NK-92 (cell line): ENCODE measurements around the gene SLC35B2.

Experiments
- DNase-seq: peaks from one replicate; lab custom pipeline; 2025; ENCODE audit not compliant: unreplicated experiment; lab: John Stamatoyannopoulos, UW

The SLC35B2 gene, protein sequence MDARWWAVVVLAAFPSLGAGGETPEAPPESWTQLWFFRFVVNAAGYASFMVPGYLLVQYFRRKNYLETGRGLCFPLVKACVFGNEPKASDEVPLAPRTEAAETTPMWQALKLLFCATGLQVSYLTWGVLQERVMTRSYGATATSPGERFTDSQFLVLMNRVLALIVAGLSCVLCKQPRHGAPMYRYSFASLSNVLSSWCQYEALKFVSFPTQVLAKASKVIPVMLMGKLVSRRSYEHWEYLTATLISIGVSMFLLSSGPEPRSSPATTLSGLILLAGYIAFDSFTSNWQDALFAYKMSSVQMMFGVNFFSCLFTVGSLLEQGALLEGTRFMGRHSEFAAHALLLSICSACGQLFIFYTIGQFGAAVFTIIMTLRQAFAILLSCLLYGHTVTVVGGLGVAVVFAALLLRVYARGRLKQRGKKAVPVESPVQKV

DNA sequence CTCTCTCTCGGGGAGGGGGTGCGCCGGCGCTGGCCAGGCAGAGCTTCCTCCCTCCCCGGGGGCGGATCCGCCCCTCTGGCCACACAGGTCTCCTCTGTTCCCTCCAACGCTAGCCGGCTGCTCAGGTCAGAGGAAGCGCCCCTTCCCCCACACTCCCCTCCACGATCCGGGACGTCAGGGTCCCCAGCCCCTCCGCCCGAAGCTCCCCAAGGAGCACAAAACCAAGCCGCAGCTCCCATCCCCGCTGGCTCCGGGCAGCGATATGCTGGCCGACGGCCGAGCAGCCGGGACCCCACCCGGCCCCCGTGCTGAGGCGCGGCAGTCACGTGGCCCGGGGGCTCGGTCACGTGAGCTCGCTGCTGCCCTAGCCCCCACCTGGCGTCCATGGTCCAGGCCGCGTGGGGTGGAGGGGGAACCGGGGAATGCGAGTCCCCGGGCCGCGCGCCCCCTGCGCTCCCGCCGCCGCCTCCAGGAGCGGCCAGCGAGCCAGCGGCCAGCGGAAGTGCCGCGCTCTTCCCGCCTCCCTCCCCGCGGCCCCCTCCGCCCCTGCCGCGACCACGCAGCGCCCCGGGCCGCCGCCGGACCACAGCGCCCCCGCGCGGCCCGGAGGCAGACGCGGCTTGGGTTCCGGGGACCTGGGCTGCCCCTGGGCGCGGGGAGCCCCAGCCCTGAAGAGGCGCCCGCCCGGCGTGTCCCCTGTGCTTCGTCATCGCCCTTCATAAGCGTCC is at the start of gene SLC35B2:
Gene SLC35B2, minus strand, starts transcription at position 504 of the 728 bp plus-strand sequence. Its CDS starts 118 bp downstream, at position 386.
- no peak for DNase-seq

DNA sequence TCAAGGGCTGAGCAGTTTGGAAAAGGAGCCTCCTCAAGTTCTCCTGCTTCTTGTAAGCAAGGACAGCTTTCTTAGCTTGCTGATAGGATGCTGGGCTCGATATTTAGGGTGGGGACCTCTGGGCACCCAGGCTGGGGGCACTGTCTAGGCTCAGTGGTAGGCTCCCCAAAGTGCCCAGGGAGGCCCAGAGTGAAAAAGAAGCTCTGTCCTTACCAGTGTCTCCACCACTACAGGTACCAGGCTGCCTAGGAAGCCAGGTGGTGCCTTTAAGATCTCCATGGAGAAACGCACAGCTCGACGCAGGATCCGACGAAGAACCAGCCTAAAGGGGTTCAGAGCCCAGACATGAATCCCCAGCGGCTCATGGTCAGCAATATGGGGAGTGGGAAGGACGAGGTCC is 49.4 kb upstream of the SLC35B2 start:
- no peak for DNase-seq

DNA sequence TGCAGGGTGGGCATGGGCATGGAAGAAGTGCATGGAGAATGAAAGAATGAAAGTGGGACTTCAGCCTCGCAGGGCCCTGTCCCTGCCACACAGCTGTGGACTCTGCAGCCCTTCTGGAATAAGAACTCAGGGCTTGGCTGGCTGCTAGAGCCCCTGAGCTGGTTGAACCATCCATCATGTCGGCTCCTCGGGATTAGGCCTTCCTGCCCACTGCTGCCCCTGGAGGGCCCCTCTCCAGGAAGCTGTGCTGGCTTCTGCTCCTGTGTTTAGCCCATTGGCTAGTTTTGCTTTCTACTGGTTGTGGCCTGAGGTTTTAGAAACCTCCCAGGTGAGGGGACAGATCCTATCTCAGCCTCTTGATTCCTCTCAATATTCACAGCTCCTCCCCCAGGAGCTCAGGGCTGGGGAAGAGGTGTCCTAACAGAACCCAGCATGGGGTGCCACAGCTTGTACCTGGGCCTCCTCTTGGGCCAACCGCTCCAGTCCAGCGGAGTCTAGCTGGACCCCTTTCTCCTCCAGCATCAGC is 47.9 kb upstream of the SLC35B2 start:
- DNase-seq = no peak

DNA sequence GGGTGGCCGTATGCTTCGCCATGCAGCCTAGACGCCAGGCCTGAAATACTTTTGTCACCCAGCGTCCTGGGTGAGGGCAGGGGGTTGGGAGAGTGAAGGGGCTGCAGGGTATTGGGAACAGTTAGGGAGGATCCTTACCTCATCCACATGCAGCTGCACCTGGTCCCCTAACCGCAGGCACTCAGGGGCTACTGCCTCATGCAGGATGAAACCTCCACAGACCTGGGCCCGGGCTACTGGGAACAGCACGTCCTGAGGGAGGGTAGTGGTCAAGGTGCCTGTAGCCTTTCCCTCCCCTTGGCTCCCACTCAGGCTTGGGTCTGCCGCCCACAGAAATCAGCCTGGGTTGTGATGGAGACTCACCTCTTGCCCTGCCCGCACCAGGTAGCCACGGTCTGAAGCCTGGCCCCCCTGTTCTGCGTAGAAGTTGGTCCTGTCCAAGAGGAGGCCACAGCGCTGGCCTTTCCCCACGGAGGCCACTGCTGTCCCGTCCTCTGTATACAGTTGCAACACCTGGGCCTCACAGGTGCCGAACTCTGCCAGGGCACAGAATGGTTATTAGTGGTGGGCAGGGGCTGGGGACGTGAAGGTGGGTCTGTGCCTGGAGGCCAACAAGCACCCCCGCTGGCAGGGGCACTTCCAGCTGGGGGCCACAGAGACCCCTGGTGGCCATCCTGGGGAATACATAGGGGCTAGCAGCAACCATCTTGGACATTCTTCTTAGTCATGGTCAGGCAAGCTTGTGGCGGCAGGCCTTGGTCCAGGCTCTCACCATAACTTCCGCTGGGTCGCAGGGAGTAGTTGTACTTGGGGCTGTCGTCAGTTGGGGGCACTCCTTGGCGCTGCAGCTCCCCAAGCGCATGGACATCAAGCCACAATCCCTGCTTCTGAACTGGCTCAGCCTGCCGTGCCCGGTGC is 47.2 kb upstream of the SLC35B2 start:
- DNase-seq = no peak

DNA sequence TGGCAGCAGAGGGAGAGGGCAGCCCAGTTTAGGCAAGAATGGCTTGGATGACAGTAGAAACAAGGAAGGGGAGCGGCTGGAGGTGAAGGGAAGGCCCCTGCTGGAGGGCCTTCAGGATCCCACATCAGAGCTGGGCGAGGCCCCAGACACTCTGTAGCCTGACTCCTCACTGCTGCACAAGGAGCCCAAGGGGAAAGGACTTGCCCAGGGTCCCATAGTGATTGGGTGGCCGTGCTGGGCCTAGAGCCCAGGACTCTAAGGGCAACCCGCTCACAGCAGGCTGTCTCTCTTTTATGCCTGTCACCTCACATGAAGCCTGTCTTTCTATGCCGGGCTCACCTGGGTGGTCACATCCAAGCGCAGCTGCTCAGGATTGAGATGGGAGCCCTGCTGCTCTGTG is 46.5 kb upstream of the SLC35B2 start:
- no peak for DNase-seq

DNA sequence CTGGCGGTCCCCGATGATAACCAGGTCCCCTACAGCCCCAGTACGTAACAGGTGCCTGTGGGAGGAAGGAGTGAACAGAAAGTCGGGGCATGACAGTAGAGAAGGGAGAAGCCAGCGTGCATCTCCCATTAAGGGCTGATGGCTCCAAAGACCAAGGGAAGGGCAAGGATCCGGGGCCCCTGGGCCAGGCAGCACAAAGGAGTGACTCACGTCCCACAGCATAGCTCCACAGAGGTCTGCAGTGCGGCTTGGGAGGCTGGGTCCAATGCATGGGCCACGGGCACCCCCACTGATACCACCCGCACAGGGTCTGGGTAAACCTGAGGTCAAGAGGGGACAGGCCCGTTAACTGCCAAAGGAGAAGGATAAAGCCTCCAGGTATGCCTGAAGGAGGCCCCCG is 45.5 kb upstream of the SLC35B2 start:
- DNase-seq = no peak

DNA sequence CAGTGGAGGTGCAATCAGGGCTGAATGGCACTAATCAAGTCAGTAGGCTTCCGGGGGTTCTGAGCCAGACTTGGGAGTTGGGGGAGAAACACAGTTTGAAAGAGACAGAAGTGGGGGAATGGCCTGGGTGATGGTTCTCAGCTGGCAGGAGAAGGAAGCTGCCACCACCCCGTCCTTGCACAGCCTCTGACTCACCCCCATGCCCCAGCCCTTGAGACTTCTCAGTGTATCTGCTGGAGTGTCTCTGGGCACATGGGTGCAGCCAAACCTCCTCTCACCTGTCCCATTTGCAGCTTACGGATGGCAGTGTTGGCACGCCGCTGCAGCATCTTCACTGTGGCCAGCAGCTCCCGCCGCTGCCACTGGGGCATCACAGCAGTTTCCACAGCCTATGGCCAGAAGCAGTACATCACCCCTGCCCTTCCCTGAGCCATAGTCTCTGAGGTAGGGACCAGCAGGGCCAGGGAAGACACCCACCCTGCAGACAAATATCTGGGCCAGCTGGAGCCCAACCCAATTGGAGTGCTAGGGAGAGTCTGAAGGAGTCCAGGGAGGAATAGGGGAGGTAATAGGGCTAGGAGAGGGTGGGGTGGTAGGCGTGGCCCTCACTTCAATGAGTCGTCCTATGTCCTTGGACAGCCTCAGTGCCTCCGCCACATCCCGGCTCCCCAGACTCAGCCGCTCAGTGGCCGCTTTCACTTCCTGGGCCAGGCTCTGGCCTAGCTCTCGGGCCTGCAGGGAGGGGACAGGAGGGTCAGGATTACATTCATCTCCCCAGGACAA is 44.6 kb upstream of the SLC35B2 start:
- DNase-seq = no peak

DNA sequence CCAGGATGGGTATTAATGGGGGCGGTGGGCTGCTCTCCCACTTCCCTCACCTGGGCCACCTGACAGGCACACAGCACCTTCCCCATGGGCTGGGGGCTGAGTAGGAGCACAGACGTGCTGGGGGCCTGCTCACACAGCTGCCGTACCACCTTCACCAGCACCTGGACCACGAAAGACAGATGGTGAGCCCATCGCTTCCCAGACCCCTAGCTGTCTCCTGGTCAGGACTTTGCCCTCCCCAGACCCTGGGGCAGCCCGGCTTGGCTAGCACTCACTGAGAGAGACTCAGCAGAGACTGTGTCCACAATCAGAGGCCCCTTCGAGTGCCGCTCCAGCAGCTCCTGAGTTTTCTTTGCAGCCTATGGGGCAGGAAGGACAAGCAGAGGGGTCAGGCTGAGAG is 43.8 kb upstream of the SLC35B2 start:
- DNase-seq = no peak

DNA sequence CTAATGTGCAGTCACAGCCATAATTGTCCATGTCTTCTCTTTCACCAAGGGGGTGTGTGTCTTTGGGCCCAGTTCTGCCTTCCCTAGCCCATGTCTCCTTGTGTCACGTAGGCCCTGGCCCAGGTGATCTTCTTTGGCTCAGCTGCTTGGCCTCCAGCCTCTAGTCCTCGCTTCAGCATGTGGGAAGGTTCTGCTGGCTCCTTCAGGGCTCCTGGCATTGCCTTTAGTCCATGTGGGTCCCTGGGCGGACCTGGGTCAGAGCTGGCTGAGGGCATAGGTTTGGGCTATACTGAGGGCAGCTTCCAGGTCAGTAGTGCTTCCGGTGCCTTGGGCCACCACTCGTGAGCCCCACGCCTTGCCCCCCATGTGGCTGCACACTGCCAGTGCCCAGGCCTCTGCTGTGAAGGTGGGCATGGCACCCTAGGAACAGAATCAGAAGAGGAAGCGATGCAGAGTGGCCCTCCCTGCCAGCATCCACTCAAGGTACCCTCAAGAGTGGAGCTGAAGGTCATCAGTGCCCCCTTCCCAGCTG is 43.0 kb upstream of the SLC35B2 start:
- DNase-seq = no peak

DNA sequence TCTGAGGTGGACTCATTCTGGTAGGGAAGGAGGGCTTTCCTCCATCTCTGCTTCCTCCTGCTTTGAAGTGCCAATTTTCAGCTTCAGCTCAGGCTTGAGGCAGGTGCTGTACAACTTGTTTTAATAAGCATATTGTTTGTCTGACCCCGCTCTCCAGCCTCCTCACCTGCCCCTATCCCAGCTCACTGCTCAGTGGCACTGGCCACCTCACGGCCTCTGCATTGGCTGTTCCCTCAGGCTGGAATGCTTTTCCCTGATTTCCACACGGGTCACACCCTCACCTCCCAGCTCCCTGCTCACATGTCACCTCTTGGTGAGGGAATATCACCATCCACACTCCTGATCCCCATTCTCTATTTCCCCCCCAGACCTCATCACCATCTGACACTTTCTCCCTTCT is 41.5 kb upstream of the SLC35B2 start:
- DNase-seq = no peak

DNA sequence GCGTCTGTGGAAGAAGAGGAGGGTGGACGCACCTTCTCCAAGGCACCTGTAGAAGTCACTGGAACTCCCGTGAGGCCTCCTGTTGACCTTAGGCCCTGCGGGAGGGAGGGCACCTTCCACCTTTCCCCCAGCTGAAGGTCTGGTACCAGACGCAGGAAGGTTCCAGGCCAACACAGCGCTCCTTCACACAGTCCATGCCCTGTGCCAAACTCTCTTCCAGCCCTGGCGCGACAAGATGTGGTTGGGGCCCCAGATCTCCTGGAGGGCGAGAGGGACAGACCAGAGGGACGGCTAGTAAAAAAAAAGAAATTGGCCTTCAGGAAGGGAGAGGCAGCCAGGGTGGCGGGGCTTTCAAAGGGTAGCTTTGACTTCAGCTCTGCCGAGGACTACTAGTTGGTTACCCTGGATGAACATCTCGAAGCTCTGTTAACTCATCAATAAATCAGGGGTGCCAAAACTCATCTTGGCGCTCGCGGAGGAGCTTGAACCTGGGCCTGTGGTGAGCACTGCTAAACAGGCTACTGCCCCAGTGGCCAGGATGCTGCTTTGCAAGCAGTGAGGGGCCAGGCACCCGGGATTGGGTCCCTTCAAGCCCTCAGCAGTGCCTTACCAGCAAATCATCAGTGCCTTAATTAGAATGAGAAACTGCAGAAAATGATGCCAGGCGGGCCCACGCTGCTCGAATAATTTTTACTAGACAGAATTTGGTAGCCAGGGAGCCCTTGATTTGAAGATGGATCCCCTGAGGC is 40.9 kb upstream of the SLC35B2 start:
- DNase-seq = no peak

DNA sequence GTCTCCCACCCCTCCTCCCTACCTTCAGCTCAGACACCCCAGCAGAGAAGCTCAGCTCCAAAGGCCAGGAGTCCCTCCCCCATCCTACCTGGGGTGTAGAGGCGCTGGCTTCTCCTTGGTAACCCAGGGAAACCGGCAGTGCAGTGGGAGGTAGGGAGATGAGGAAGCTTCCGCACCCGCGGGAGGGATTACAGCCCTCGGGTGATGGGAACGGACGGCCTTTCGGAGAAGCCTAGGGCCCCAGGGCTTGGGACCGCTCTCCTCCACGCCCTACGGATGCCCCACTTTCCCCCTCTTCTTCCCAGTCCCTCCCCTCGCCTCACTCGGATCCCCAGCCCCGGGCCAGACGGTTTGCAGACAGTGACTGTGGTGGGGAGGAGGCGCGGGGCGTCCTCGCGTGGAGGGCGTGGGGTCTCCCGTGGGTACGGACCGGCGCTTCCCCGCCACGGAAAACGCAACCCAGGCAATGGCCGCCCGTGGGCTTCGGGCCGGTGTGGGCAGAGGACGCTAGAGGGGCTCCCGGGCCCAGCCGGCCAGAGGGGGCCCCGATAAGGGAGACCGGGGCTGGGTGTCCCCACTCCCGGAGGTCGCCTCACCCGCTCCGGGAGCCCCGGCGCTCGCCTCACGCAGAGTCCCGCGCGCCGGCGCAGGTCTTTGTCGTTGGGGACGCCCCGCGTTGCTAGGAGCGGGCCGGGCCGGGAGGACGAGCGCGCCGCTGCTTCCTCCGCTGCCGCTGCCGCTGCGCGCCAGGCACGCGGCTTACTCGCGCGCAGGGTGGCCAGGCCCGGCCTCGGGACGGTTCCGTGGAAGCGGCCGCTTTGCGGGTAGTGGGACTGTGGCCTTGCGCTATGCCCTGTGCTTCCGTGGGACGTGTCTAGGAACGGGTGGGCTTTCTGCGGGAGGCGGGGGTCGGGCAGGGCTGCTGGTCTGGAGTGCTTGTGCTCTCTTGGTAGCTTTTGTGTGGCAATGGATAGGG is 40.0 kb upstream of the SLC35B2 start:
- no peak for DNase-seq

DNA sequence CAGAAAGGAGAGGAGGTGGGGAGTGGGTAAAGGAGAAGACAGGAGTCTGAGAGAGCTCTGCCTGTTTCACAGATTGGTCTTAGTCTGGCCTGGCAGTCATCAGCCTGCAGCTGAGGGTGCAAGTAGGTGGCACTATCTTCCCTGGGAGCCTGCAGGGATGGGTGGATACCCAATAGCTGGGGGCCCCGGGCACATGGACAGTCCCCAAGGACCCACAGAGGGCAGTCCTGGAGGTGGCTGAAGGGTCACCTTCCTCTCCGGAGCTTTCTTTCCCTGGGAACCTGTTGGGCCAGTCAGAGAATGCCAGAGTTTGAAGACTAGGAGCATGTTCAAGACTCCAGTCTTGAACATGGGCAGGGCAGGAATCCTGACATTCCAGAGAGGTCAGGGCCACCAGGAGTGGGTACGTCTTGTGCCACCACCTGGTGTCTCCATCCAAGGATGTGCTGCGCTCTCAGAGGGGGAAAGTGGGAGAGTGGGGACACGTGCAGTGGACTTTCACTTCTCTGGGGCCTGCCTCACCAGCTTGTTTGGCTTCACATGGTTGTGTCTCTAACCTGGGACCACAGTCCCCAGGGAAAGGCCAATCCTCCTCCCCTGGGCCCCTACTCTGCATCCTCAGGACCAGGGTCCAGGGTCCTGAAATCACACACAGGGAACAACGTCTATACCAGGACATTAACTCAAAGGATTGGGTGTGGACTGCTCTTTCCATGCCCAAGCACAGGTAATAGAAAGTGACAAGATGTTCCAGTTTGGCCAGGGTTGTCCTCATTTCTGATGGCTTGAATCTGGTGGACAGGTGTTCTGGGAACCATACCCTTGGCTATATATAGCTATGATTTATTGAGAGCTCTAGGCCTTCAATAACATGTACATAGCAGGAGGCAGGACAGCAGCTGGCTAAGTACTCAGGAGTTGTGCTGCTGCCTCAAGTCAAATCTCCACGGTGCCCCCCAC is 37.8 kb upstream of the SLC35B2 start:
- no peak for DNase-seq

DNA sequence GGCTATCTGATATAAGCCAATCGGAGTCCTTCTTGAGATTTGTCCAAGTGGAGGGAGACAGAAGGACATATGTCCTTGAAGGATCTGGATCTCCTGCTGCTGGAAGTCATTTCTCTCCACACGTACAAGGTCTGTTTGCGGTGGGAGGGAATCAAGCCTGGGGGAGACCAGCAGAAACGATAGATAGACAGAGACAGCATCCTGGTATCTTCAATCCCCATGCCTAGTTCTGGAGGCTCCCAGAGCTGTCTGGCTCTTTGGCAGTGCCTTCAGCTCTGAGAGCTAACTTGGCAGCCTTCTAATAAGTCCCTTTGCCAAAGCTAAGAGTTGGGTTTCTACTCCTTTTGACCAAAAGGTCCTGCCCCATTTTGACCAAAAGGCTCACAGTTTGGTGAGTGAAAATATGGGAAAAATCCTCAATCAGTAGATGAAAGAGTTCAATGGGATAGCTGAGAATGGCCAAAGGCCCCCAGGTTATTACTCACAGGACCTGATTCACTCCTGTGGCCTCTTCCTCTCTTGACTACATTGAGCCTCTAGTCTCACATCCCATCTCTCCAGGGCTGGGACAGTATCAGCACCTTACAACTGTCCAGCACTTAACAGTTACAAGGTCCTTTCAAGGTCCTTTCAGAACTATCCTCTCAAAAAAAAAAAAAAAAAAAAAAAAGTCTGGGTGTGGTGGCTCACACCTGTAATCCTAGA is 35.5 kb upstream of the SLC35B2 start:
- no peak for DNase-seq

DNA sequence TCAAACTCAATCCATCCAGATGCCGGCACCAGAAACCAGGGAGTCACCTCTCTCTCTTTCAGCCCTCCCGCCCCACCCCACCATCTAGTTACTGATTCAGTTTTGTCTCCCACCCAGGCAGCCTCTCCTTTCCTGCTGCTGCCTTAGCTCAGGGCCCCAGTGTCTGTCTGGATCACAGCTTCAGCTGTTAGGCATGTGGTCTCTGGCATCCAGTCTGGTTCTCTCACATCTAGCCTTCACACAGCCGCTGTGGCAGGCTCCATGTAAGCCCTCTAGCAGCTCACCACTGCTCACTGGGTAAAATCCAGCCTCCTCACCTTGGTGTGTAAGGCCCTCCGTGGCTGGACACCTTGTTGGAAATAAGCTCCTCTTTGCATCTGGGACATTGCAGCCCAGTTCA is 34.5 kb upstream of the SLC35B2 start:
- no peak for DNase-seq

DNA sequence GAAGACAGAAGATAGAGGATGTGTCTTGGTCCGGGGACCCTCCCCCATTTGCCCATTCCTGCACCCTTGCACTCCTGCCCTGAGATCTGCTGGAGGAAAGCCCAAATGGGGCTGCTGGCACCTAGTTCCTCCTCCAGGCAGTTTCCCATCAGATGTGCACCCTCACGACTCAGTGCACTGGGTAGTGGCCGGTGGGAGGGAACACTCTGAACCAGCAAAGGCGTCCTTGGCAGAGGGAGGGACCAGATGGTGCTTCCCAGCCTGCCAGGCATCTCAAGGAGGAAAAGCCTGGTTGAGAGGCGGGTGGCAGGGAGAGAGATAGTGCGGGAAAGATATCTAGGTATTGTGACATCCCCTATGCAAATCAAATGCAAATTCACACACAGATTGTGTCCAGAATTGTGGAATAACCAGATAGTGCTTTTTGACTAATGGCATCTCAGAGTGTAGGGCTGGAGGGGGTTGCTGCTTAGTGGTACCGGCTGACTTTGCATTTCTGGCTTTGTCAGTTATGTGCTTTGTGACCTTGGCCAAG is 32.5 kb upstream of the SLC35B2 start:
- no peak for DNase-seq
